Measurements from ENCODE around the gene PRUNE2. TPM values are rescaled to one million over a fixed set of nuclear protein-coding genes. Genes with fewer than 3 reads are reported as not detected.

PRUNE2 gene
- total RNA-seq, 1 experiment from 2014 or later: 0.59 TPM

GRCh38 chr9:76784881-76785280, 121.0 kb downstream of the PRUNE2 start (continued):
- TF ChIP-seq EZH2 (IDR thresholded peaks at IDR 0.05) (no peak), POLR2AphosphoS5 (IDR thresholded peaks at IDR 0.05; ENCODE audit: low read depth, low read length) (no peak), ZBTB33 (IDR thresholded peaks at IDR 0.05; ENCODE audit: extremely low read depth, insufficient replicate concordance, low read length) (no peak), SIN3A (IDR thresholded peaks at IDR 0.05; ENCODE audit: low read depth) (no peak)

DNA sequence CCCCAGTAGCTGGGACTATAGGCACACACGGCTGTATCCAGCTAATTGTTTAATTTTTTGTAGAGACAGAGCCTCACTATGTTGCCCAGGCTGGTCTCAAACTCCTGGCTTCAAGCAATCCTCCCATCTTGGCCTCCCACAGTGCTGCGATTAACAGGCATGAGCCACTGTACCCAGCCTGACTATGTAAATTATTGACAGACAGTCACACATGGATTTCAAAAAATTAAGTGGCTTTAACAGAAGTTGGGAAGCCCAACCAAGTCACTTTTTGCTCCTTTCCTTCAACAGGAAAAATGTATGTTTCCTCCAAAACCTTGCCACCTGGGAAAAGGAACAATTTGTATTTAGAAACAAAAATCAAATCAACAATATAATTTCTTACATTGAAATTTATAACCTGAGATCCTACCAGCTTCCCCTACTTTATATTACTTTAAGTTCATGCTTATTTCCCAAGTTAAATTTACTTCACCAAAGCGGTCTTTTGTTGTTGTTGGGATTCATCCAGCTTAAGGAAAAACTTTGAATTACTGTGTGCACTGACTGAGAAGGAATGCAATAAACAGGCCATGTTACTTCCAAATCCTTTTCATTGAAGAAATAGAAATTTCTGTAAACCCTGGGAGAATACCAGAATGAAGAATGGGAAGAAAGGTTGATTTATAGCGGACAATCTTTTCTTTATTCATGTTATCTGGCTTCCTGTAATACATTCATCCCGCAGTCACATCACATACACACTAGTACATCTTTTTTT, 133.0 kb downstream of the PRUNE2 start:
- Histone ChIP-seq H3K79me2 (ENCODE audit: insufficient read depth, low read length) (no peaks in the 10 kb centered on the region), H3K36me3 (ENCODE audit: control insufficient read depth in 1 of 2, insufficient read depth in 2 of 2, low read length in 2 of 2) (no peaks in the 10 kb centered on the region), H3K9me3 (ENCODE audit: control insufficient read depth in 1 of 2, insufficient read depth in 1 of 2, low read depth in 1 of 2, low read length in 2 of 2) (no peaks in the 10 kb centered on the region), H3K27me3 (ENCODE audit: insufficient read depth, low read length) (no peaks in the 10 kb centered on the region), H4K20me1 (ENCODE audit: insufficient read depth) (no peaks in the 10 kb centered on the region), H3K4me1 (ENCODE audit: control insufficient read depth in 1 of 2, insufficient read depth in 2 of 2, low read length in 2 of 2) (no peaks in the 10 kb centered on the region), H3K4me3 (replicated peaks in 1 of 2; ENCODE audit: low read depth in 1 of 2, low read length in 2 of 2) (no peak overlapping the region), H2AFZ (ENCODE audit: low read depth, low read length, poor library complexity, severe bottlenecking) (no peak overlapping the region), H3K9me2 (ENCODE audit: insufficient read depth) (no peaks in the 10 kb centered on the region), H3K27ac (ENCODE audit: low read depth, low read length) (no peak overlapping the region), H3K9ac (ENCODE audit: low read length) (no peak overlapping the region), H3K4me2 (ENCODE audit: low read length) (no peak overlapping the region)
- ATAC-seq: no peak
- RAD21 ChIA-PET (ENCODE audit: low non-redundant PET in 1 of 2, low total read pairs in 2 of 2, uncharacterized antibody in 2 of 2, unreplicated experiment in 2 of 2): no interaction called here
- POLR2A ChIA-PET: no interaction called here
- CTCF ChIA-PET: interaction anchor here (1.1 kb wide), 1 partner anchor 11 kb away, joined by 3 read pairs; no protein-coding TSS in a partner anchor
- no peak for DNase-seq (ENCODE audit: low read depth, low spot score)
- TF ChIP-seq CEBPB (IDR thresholded peaks at IDR 0.05; ENCODE audit: low read depth) (no peak), RAD21 (IDR thresholded peaks at IDR 0.05; ENCODE audit: low read depth) (no peak), YY1 (IDR thresholded peaks at IDR 0.05; ENCODE audit: extremely low read depth, insufficient replicate concordance, low read depth, low read length) (no peak)
- TF ChIP-seq, protein P1, sequence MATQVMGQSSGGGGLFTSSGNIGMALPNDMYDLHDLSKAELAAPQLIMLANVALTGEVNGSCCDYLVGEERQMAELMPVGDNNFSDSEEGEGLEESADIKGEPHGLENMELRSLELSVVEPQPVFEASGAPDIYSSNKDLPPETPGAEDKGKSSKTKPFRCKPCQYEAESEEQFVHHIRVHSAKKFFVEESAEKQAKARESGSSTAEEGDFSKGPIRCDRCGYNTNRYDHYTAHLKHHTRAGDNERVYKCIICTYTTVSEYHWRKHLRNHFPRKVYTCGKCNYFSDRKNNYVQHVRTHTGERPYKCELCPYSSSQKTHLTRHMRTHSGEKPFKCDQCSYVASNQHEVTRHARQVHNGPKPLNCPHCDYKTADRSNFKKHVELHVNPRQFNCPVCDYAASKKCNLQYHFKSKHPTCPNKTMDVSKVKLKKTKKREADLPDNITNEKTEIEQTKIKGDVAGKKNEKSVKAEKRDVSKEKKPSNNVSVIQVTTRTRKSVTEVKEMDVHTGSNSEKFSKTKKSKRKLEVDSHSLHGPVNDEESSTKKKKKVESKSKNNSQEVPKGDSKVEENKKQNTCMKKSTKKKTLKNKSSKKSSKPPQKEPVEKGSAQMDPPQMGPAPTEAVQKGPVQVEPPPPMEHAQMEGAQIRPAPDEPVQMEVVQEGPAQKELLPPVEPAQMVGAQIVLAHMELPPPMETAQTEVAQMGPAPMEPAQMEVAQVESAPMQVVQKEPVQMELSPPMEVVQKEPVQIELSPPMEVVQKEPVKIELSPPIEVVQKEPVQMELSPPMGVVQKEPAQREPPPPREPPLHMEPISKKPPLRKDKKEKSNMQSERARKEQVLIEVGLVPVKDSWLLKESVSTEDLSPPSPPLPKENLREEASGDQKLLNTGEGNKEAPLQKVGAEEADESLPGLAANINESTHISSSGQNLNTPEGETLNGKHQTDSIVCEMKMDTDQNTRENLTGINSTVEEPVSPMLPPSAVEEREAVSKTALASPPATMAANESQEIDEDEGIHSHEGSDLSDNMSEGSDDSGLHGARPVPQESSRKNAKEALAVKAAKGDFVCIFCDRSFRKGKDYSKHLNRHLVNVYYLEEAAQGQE (IDR thresholded peaks at IDR 0.05; ENCODE audit: low read depth): no peak
- intact Hi-C loops (cut with micrococcal nuclease): no loop called here
- no TSS peak for BruUV-seq (replicated peaks)

Measured in HCT116 (cell line).